Fibroblast of mammary gland (primary cell): ENCODE measurements around the gene PTPN9.
"Not testable (repeated sequence)": the region's sequence is repeated elsewhere in the genome, so short reads cannot be mapped to it uniquely, and the experiment has no call there.

Source experiments
- DNase-seq: peaks from one replicate; pipeline ENCODE4 v3.0.0-alpha.2; 2010; ENCODE audit warnings: low read depth
- H3K4me3 ChIP-seq: 2 replicates; pipeline ENCODE4 v1.5.1; 2011; ENCODE audit warnings: low read depth, mild to moderate bottlenecking, low read length, moderate library complexity; ENCODE audit not compliant: control insufficient read depth
- CTCF ChIP-seq: conservative IDR thresholded peaks from 2 replicates; pipeline ENCODE4 v1.5.1; 2011; ENCODE audit warnings: low read depth, low read length, inconsistent platforms; ENCODE audit not compliant: control insufficient read depth, insufficient read depth

Gene PTPN9

GRCh38 chr15:75452364-75452864 lies 126.7 kb downstream of the PTPN9 start:
- no peak for TF ChIP-seq CTCF
- peak overlapping the region; percentile 72 for H3K4me3 ChIP-seq
- peak; percentile 76 for DNase-seq

- peak; percentile 100 for DNase-seq
- peak within 1 kb of the TSS; percentile 91 for H3K4me3 ChIP-seq
- TF ChIP-seq CTCF = no peak
Observed at GRCh38 chr15:75451674-75452363, 127.3 kb downstream of the PTPN9 start, which contains the start of gene SIN3A. SIN3A (minus strand) TSS chr15:75451690; CDS start chr15:75430375, 21,315 bp downstream.

- peak overlapping the region; percentile 83 for H3K4me3 ChIP-seq
- DNase-seq = no peak
- no peak for TF ChIP-seq CTCF
Observed at GRCh38 chr15:75451202-75451673, 127.9 kb downstream of the PTPN9 start.

GRCh38 chr15:75450307-75451201 lies 128.6 kb downstream of the PTPN9 start:
- DNase-seq = peak; percentile 95
- H3K4me3 ChIP-seq = peak overlapping the region; percentile 91
- TF ChIP-seq CTCF = no peak

GRCh38 chr15:75449585-75450306 lies 129.4 kb downstream of the PTPN9 start:
- no peak for TF ChIP-seq CTCF
- no peak for DNase-seq
- peak overlapping the region; percentile 91 for H3K4me3 ChIP-seq

GRCh38 chr15:75448171-75448570 lies 130.9 kb downstream of the PTPN9 start:
- not testable (repeated sequence) for DNase-seq, H3K4me3 ChIP-seq
